HS-5 (cell line): ENCODE results near the gene SOX4.
A peak's percentile ranks its signal among the peaks of the same experiment; 100 is the strongest.
"Not testable (repeated sequence)": the region's sequence is repeated elsewhere in the genome, so short reads cannot be mapped to it uniquely, and the experiment has no call there.

ENCODE experiments used
- DNase-seq: peaks from one replicate; pipeline ENCODE4 v3.0.0-alpha.2; 2012; ENCODE audit warnings: low read depth

SOX4 gene

GRCh38 chr6:21593412-21593926 lies at the start of gene SOX4:
Gene SOX4, plus strand, starts transcription at chr6:21593751. Its CDS starts 784 bp downstream, at chr6:21594535.
- peak; percentile 86 for DNase-seq

- DNase-seq: not testable (repeated sequence)
Measured at GRCh38 chr6:21552286-21552685, 41.3 kb upstream of the SOX4 start.

- DNase-seq: no peak
Measured at GRCh38 chr6:21554286-21554685, 39.3 kb upstream of the SOX4 start.

GRCh38 chr6:21555197-21555596 lies 38.4 kb upstream of the SOX4 start:
- no peak for DNase-seq

- DNase-seq: no peak
Measured at GRCh38 chr6:21556511-21556910, 37.0 kb upstream of the SOX4 start.

- DNase-seq: no peak
Measured at GRCh38 chr6:21556968-21557721, 36.4 kb upstream of the SOX4 start.

- DNase-seq: no peak
Measured at GRCh38 chr6:21559238-21559637, 34.3 kb upstream of the SOX4 start.

- DNase-seq: no peak
Measured at GRCh38 chr6:21560249-21560648, 33.3 kb upstream of the SOX4 start.

- no peak for DNase-seq
Measured at GRCh38 chr6:21565431-21565830, 28.1 kb upstream of the SOX4 start.

GRCh38 chr6:21578523-21578922 lies 15.0 kb upstream of the SOX4 start:
- DNase-seq: no peak

- DNase-seq: no peak
Measured at GRCh38 chr6:21582651-21583050, 10.9 kb upstream of the SOX4 start.

- DNase-seq: no peak
Measured at GRCh38 chr6:21586300-21586699, 7.3 kb upstream of the SOX4 start.

- no peak for DNase-seq
Measured at GRCh38 chr6:21586740-21587178, 6.8 kb upstream of the SOX4 start.

GRCh38 chr6:21587179-21587960 lies 6.2 kb upstream of the SOX4 start:
- no peak for DNase-seq

- DNase-seq: no peak
Measured at GRCh38 chr6:21587961-21588480, 5.5 kb upstream of the SOX4 start.

- peak; percentile 54 for DNase-seq
Measured at GRCh38 chr6:21588481-21589351, 4.8 kb upstream of the SOX4 start.

GRCh38 chr6:21589352-21590345 lies 3.9 kb upstream of the SOX4 start:
- DNase-seq: no peak

- no peak for DNase-seq
Measured at GRCh38 chr6:21590346-21590745, 3.2 kb upstream of the SOX4 start.

GRCh38 chr6:21591446-21591845 lies 2.1 kb upstream of the SOX4 start:
- no peak for DNase-seq

- no peak for DNase-seq
Measured at GRCh38 chr6:21592953-21593352, 598 bp upstream of the SOX4 start.
